NCI-H146 (cell line): ENCODE results near the gene SLC37A1.

Experiments
- DNase-seq: peaks from one replicate; lab custom pipeline; 2025; lab: John Stamatoyannopoulos, UW

The SLC37A1 gene

DNA sequence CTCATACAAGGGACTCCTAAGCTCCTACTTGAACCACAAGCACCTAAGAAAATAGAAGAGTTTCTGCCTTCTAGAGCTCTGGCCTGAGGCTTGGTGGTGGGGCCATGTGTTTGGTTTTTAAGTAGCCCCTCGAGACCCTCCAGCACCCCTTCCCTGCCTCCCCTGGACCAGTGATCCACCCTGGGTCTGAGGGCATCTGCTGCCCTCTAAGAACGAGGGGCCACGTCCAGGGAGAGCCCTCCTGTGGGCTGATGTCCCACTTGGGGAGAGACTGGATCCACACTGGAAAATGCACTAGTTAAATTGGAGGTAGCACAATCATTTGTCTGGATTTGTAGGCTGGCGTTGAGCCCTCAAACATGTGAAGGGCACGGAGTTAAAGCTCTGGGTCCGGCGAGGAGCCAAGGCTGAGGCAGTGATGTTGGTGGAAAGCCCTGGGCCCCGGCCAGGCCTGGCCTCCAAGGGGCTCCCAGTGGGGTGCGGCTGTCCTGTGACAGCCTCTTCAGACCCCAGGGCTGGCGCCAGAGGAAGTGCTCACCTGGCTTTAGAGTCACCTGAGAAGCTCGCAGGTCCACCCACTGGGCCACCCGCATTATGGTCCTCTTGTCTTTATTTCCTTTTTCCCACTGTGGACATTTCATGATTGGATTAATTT, 65.2 kb downstream of the SLC37A1 start:
- no peak for DNase-seq

DNA sequence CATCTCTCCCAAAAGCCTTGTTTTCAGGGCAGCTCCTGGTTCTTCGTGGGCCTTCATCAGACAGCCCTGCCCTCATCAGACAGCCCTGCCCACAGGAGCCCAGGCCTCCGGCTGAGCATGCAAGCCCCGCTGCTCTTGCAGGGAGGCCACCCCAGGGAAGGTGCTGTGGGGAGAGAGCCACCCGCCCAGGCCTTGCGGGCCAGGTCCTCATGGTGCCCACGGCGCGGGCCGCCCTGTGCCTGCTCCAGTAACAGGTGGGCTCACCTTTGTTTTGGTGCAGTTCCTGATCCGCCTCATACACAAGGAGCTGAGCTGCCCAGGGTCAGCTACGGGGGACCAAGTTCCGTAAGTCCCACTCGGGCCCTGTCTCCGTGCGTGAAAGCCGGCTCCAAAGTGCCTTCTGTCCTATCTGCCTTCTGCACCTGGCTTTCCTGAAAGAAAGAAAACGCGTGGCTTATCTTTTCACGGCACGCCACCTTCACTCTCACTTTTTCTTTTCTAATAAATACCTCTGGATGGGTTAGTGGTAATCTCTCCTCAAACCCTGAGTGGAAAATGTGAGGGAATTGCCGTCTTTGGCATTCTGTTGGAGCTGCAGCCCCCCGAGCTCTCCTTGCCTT, 65.9 kb downstream of the SLC37A1 start:
- no peak for DNase-seq

DNA sequence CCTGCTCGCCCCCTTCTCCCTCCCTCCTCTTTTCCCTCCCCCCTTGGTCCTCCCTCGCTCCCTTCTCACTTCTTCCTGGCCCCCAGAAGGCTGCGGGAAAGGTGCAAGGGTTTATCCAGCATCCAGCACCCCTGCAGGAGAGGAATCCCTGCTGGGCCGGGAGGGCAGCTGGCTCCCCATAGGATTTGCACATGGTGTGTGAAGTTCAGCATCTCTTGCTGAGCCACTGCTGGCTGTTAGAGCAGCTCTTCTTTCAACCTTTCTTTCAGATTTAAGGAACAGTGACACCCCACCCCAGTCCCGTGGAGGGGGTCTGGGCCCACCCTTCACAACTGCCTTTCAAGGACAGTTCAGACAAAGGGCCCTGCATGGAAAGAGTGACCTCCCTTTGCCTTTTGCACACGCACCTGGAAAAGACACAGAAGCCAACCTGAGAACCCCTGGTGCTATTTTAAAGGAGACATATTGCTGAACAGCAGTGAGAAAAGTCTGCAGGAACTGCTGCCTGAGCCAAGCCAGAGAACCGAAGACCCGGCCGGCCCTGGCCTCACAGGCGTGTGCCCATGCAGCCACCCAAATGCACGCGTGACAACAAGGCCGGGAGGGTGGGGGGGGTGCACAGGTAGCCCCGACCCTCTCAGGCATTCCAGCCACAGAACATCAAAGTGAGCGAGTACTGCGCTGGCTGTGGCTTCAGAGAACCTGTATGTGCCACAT, 66.6 kb downstream of the SLC37A1 start:
- no peak for DNase-seq

DNA sequence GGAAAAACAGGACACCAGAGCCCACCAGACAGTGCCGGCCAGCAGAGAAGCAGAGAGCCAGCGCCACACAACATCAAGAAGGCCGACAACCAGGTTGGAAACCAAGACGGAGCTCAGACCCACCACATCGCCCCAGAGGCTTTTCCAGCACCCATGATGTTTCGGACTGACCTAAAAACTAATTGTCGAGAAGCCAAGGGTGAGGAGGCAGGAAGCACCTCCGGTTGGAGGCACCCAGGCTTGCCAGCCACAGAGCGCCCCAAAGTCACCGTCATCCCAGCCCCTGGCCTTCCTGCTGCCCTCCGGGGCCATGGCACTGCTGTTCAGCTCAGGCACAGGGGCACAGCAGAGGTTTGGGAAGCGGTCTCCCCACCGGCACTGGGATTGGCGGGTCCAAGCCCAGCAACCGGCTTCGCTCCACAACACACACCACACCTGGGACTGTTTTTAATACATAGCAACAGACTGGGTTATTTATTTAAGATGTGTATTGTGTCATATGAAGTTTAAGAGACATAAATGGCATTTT, 67.2 kb downstream of the SLC37A1 start:
- DNase-seq = no peak

DNA sequence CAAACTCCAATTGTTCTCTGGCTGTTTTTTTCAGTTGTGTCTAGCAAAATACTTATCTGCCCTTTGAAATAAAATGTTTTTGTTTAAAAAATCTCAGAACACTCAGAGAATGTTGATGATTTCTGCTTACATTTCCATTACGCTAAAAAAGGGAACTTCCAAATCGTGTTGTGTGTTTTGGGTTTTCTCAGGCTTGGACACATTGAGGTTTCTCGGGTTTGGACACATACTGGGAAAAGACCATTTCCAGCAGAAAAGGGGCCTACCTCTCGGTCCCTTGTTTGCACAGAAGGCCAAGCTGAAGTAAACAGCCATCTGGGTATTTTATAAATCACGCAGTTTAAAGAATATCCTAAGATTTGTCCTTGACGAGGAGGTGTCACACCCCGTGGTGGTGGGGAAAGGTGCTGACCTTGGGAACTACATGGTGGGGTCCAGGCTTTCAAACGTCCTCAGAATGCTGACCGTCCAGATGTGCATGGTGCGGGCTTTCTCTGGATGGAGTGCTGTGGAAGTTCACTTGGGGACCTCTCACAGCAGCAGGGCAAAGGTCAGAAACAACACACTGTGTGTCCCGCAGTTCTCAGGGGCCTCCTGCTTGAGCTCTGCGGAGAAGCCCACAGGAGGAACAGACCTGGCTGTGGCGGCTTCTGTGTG, 67.8 kb downstream of the SLC37A1 start:
- no peak for DNase-seq

DNA sequence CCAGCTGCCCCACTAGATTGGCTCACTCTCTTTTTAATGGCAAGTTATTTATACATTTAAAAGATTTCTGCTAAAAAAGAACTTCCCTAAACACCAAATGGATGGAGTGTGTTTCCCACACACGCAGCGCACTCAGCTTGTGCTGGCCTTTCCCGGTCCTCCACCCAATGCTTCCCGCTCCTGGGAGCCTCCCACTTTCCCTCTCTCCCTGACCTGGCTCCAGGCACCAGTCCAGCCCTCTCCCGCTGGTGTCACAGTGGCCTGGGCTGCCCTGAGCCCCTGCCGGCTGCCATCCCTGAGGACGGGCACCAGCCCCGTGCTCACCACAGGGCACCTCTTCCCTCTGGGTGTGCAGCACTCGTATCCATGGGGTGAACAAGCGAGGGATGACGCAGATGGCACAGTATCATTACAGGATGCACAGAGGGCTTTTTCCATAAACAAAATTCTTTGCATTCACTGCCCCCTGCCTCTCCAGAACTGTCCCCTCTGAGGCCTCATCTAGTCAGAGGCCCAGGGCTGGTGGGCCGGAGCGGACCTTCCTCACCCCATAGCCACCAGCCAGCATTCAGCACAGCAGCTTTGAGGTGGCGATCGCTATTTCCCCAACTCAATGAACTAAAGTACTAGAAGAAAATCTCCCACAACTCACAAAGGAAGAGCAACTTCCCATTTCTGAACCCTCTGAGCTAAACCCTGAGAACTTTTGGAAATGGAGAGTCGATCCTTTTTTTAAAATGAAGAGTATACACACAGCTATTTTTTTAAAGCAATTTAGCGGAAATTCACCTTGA, 68.5 kb downstream of the SLC37A1 start:
- DNase-seq = no peak

DNA sequence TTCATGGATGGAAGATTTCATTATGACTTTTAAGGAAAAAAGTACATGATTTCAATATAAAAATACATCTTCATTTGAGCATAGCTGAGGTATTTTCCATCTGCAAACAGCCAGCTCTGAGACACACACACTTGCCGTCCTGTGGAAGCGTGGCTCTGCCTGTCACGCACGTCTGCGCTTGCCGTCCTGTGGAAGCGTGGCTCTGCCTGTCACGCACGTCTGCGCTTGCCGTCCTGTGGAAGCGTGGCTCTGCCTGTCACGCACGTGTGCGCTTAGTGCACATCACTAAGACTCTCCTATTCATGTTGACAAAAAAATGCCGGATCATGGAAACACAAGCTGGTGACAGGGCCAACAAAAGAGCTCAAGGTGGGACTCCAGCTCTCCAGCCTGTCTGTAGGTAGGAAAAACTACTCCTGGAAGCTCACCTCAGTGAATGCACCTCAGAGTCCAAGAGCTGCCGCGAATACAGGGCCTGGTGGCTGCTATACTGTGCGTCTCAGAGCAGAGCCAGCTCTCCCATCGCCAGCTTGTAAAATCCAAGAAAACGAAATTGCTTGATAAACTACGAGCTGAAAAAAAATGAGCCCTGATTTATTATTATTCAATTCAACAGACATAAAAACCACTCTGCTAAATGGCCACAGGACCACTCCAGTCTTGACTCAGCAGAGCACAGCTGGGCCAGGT, 69.3 kb downstream of the SLC37A1 start:
- DNase-seq = no peak

DNA sequence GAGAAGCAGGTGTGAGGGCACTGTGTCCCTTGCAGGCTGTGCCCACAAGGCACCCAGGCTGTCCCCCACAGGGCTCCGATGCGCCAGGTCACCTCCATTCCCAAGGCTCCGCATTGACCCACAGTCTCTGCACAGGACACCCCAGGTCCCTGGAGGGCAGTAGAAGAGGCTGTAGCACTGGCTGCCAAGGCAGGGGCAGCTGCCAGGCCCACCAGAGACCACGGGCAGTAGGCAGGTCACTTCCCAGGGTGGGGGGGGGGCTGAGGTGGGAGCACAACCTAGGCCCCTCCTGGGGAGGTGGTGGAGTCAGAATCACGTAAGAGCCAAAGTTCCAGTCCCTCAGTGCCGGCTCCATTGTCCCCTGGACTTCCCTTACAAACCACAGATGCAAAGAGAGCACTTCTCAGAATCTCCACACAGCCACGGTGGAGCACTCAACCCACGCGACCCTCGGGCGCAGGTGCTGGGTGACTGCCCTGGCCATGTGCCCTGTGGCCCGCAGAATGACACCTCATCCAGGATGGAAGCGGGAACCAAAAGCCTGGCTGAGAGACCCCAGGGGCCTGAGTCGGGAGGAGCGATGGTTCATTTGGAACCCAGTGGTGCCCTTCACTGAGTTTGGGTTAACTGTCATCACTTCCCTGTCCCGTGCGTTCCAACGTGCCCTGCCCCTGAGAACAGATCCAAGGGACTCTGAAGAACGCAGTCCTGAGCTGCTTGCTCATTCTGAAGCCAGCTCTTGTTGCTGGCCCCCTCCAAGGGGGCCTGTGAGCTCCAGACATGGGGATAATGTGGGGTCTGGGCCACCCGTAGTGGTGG, 70.0 kb downstream of the SLC37A1 start:
- no peak for DNase-seq

DNA sequence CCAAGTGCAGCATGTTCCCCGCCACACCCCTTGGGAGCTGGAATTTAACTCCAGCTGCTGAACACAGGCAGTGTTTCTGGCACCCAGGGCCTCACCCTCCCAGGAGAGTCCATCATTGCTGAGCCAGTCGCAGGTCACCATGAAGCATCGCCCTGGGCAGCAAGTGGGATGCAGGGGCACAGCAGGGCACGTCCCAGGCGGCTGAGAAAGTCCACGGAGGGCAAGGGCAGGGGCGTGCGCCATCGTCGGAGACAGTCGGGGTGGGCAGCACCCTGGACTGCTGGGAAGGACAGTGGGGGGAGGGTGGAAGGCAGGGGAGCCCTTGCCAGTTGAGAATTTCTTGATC, 70.6 kb downstream of the SLC37A1 start:
- no peak for DNase-seq

DNA sequence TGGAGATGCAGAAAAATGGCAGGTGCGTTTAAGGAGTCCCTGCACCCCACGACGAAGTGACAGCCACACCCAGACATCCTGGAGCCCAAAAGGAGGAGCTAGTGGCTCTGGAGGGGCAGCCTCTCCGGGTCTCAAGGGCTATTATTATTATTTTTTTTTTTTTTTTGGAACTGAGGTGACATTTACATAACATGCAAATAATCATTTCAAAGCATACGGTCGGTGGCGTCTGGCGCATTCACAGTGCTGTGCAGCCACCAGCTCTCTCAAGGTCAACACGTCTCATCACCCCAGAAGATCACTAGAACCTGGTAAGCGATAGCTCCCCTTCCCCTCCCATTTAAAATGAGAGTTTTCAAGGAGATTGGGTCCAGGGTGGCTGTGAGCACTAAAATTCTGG, 72.2 kb downstream of the SLC37A1 start:
- DNase-seq = no peak

DNA sequence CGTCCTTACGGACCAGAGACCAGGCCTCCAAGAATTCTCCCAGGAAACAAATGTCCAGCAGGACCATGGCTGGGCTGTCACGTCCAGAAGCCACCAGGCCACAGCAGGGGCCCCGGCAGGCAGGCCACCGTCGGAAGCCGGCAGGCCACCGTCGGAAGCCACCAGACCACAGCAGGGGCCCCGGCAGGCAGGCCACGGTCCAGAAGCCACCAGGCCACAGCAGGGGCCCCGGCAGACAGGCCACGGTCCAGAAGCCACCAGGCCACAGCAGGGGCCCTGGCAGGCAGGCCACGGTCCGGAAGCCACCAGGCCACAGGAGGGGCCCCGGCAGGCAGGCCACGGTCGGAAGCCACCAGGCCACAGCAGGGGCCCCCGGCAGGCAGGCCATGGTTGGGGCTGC, 72.8 kb downstream of the SLC37A1 start:
- DNase-seq = no peak

DNA sequence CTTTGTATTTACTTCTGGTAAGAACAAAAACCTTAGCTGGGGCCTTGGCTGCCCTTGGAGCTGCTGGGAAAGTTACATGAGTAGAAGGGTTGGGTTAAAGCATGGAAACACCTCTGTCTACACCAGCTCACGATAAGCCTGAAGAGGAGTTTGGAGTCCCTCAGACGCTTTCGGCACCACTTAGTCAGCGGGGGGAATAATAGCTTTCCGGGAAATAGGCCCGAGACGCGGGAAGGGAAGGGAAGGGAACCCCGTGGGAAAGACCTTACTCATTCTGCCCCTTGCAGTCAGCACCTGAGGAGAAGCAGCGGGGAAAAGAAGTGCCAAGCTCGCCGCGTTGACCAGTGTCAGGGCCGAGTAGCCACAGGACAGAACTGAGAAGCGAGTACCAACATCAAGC, 73.4 kb downstream of the SLC37A1 start:
- no peak for DNase-seq

DNA sequence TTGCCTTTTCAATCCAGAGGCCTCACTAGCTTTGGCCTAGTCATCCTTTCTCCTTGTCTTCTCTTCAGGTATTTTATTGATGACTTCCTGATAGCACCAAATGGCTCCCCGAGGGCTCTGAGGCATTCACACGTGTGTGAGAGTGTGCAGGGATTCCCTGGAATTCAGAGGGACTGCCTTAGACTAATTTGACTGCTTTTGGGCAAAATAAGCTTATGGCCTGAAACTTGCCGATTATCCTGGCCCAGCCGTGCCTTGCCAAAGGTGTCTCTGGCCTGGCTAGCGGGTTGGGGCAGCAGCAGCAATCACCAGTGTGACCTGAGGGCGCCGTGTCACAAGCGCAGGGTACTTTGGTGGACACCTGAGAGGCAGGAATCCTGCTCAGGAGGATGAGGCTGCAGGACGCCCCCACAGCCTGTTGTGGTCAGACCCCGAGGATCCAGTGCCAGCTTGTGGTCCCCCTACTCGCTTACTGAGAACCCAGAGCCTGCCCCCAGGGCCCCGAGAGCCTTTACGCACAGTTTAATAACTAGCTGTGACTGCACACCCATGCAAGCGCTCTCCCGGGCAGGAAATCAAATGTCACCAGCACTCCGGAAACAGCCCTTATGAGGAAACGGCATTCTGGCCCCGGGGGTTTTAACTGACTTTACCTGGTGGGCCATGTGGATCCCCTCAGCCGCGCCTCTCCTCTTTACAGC, 76.9 kb downstream of the SLC37A1 start:
- DNase-seq = no peak

DNA sequence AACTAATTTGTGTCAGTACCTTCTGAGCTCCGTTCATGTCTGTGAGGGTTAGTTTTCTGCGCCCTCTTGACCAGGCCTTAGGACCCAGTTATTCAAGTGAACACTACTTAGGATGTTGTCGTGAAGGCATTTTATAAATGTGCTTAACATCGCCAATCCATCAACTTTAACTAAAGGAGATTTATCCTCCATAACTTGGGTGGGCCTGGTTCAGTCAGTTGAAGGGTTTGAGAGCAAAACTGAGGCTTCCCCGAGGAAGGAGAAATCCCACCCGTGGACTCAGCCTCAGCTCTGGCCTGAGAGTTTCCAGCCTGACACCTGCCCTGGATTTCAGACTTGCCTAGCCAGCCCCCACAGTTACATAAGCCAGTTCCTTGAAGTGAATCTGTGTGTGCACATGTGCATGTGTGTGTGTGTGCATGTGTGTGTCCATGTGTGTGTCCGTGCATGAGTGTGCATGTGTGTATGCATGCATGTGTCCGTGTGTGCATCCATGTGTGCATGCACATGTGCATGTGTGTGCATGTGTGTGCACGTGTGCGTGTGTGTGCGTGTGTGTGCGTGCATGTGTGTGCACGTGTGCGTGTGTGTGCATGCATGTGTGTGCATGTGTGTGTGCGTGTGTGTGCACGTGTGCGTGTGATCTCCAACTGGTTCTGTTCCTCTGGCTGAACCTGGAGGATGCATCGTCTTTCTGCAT, 77.7 kb downstream of the SLC37A1 start:
- DNase-seq = no peak

DNA sequence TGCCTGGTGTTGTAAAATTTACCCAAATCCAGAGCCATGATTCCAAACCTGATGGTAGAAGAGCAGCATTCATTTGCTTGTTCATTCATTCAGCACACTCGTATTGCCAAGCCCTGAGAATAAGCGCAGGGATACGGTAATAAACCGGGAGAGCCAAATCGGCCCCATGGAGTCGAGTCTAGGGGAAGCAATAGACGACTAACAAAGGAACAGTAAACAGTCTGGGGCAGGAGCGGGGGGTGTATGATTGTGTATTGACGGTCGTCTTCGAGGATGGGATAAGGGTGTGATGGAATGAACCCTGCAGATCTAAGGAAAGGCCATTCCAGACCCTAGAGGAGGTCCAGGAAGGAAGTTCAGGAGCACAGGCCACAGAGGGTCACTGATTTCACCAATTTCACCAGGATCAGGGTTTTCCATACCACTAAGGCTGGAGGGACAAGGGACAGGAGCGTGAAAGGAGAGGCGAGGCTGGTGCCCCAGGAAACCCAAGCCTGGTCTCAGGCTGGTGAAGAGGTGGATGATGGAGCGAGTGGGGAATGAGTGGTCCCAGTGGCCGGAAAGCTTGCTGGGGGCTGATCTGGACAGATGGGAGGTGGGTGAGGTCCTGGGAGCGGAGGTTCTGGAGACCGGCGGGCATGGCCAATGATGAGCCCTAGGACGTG, 78.6 kb downstream of the SLC37A1 start:
- no peak for DNase-seq

DNA sequence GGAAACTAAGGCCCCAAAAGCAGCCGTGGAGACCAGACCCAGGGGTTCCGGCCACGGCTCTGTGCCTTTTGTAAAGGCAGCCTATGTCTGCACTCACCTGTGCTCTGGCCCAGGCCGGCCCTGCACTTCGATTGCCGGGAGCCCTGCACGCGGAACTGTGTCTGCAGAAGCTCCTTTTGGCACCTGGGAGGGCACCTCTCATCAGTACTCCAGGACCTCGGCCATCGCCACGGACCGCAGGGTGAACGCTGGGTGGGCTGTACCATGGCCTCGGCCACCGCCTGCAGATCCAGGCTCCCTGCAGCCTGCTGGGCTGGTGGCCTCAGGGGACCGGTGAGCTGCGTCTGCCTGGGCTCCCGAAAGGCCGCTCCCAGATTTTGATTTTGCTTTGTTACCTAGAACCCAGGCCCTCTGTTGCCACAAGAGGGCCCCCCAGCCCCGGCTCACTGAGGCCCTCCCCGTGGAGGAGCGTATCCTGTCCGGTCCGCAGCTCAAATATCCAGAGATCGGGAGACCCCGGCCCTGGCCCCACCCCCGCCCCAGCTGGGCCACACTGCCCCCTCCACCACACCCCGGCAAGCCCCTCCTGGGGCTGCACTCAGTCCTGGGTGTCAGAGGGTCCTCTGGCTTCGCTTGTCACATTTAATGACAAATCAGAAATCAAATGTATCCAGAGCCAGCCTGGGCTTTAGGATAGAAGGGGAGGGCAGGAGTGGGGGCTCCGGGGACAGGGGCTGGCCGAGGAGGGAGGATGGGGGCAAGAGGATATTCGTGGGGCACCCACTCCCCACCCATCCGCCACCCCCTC, 79.6 kb downstream of the SLC37A1 start:
- peak; percentile 57 for DNase-seq

DNA sequence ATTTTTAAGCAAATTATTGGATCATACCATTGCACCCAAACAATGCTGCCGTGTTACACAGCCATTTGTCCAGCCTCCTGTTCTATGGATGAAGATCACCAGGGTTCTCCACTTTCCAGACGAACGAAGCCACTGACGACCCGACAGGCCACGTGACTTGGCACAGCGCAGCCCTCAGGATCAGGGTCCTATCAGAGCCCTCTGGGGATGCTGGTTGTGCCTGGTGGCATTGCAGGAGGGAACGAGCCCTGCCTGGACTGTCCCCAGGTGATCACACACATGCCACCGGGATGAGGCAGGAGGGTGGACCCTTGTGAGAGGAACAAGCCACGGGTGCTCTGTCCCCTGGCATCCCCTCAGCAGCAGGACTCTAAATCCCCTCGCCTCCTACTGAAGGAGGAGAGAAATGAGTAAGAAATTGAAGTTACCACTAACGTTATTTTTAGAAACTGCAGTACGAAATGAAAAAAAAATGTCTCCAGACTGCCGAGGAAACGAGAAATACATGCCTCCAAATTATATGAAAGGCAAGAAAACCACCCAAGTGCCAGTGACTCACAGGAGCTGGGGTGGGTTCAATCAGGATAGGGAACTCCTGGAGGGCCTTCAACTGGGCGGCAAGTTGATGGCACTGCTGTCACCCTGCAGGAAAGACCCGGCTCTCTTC, 81.1 kb downstream of the SLC37A1 start:
- DNase-seq = no peak
